ENCODE data around the gene ERC2. TPM values are rescaled to one million over a fixed set of nuclear protein-coding genes. Genes with fewer than 3 reads are reported as not detected.
A peak's percentile ranks its signal among the peaks of the same experiment; 100 is the strongest.
"Not testable (repeated sequence)": the region's sequence is repeated elsewhere in the genome, so short reads cannot be mapped to it uniquely, and the experiment has no call there.

The ERC2 gene
- total RNA-seq, 1 experiment from 2014 or later: 0.59 TPM

GRCh38 chr3:56076746-56077145 is 391.5 kb downstream of the ERC2 start:
- no peak for DNase-seq (ENCODE audit: low read depth)

- no peak for DNase-seq (ENCODE audit: low read depth)
These were observed 393.2 kb downstream of the ERC2 start for GRCh38 chr3:56075089-56075488.

GRCh38 chr3:56069766-56070165 is 398.5 kb downstream of the ERC2 start:
- no peak for DNase-seq (ENCODE audit: low read depth)

GRCh38 chr3:56066405-56066804 is 401.9 kb downstream of the ERC2 start:
- not testable (repeated sequence) for DNase-seq (ENCODE audit: low read depth)

GRCh38 chr3:56064684-56065083 is 403.6 kb downstream of the ERC2 start:
- DNase-seq (ENCODE audit: low read depth): no peak

GRCh38 chr3:56061279-56061626 is 407.0 kb downstream of the ERC2 start:
- DNase-seq (ENCODE audit: low read depth): no peak

GRCh38 chr3:56060521-56061278 is 407.6 kb downstream of the ERC2 start:
- no peak for DNase-seq (ENCODE audit: low read depth)

- no peak for DNase-seq (ENCODE audit: low read depth)
These were observed 408.5 kb downstream of the ERC2 start for GRCh38 chr3:56059731-56060130.

- DNase-seq (ENCODE audit: low read depth): no peak
These were observed 412.3 kb downstream of the ERC2 start for GRCh38 chr3:56055951-56056350.

- DNase-seq (ENCODE audit: low read depth): no peak
These were observed 412.7 kb downstream of the ERC2 start for GRCh38 chr3:56055546-56055945.

- DNase-seq (ENCODE audit: low read depth): no peak
These were observed 413.4 kb downstream of the ERC2 start for GRCh38 chr3:56054844-56055243.

GRCh38 chr3:56053727-56054126 is 414.5 kb downstream of the ERC2 start:
- no peak for DNase-seq (ENCODE audit: low read depth)

- DNase-seq (ENCODE audit: low read depth): no peak
These were observed 416.1 kb downstream of the ERC2 start for GRCh38 chr3:56052188-56052587.

- DNase-seq (ENCODE audit: low read depth): no peak
These were observed 417.2 kb downstream of the ERC2 start for GRCh38 chr3:56051052-56051451.

GRCh38 chr3:56048946-56049345 is 419.3 kb downstream of the ERC2 start:
- no peak for DNase-seq (ENCODE audit: low read depth)

- no peak for DNase-seq (ENCODE audit: low read depth)
These were observed 419.9 kb downstream of the ERC2 start for GRCh38 chr3:56048331-56048730.

GRCh38 chr3:56042326-56042951 is 425.8 kb downstream of the ERC2 start:
- peak; percentile 42 for DNase-seq (ENCODE audit: low read depth)

- no peak for DNase-seq (ENCODE audit: low read depth)
These were observed 442.9 kb downstream of the ERC2 start for GRCh38 chr3:56025326-56025725.

- no peak for DNase-seq (ENCODE audit: low read depth)
These were observed 444.7 kb downstream of the ERC2 start for GRCh38 chr3:56023546-56023945.

GRCh38 chr3:56022619-56023018 is 445.6 kb downstream of the ERC2 start:
- no peak for DNase-seq (ENCODE audit: low read depth)

- no peak for DNase-seq (ENCODE audit: low read depth)
These were observed 448.6 kb downstream of the ERC2 start for GRCh38 chr3:56019490-56020146.

- not testable (repeated sequence) for DNase-seq (ENCODE audit: low read depth)
These were observed 452.9 kb downstream of the ERC2 start for GRCh38 chr3:56015374-56015773.

- DNase-seq (ENCODE audit: low read depth): no peak
These were observed 455.5 kb downstream of the ERC2 start for GRCh38 chr3:56012721-56013120.
